GM18867 (cell line): ENCODE data around the gene ECT2L.
A peak's percentile ranks its signal among the peaks of the same experiment; 100 is the strongest.

Source experiments
- ATAC-seq: cut with Tn5 transposase; IDR thresholded peaks from one replicate; pipeline ENCODE4 v1.9.1; 2021; ENCODE audit warnings: mild to moderate bottlenecking, moderate library complexity; ENCODE audit not compliant: unreplicated experiment

Gene ECT2L, protein sequence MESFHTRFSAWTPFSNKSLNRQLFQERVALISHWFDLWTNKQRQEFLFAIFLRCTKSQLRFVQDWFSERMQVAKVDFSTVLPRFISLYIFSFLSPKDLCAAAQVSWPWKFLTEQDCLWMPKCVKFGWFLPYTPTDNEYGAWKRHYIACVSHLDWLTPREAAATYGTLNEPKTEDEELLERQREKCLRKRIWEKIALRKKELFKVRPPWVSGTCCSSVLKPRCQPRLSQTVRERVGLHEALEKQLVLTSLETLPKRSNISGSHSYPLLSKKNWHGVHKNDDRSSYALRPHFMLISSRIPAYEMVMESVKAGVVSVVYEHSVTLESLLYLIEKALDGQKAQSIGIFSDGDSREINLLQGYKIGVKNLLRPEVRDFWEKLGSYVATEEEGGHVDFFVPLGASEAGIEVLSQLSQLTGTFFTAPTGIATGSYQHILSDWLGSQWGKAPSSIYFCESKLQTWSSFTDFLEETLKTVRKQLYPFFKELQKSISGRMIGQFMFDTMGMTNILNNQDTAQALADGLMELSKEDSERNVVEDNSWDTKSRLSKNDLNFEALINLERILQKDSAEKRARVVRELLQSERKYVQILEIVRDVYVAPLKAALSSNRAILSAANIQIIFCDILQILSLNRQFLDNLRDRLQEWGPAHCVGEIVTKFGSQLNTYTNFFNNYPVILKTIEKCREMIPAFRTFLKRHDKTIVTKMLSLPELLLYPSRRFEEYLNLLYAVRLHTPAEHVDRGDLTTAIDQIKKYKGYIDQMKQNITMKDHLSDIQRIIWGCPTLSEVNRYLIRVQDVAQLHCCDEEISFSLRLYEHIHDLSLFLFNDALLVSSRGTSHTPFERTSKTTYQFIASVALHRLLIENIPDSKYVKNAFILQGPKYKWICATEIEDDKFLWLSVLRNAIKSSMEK

DNA sequence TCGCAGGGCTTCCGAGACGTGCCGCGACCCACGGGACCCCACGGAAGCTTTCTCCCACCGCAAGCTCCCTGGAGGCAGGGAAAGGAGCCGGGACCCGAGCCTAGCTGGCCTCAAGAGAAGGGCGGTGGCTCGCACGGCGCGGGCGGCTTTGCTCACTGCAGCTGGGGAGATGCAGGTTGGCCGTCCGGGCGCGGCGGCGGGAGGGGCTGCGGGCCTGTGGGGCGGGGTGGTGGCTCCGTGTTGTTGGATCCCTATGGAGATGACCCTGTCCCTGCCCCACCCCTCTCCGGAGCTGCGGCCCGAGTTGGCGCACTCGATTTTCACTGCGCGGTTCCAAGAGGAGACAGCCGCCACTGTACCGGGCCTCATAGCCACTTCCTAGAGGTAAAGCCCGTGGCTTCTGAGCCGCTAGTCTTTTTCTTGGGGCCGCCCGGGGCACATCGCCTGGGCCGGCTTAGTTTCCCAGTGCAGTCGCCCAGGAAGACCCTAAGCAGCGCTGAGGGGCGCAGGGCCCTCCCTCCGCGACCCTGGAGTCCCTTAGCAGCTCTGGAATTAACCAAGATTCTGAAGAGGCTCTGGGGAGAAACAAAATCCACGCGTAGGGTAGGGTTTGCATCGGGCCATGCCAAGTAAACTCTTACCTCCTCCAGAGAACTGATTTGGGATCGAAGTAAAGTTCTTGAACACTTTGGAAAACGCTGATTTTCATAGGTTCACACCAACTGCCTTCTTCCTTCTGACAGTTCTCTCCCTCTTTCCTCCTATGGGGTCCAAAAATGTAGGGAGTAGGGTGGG lies at the start of gene ECT2L:
ECT2L (plus strand) TSS at position 279 of the 795 bp plus-strand sequence. CDS start 17,188 bp downstream, outside the sequence.
- ATAC-seq, result no peak

DNA sequence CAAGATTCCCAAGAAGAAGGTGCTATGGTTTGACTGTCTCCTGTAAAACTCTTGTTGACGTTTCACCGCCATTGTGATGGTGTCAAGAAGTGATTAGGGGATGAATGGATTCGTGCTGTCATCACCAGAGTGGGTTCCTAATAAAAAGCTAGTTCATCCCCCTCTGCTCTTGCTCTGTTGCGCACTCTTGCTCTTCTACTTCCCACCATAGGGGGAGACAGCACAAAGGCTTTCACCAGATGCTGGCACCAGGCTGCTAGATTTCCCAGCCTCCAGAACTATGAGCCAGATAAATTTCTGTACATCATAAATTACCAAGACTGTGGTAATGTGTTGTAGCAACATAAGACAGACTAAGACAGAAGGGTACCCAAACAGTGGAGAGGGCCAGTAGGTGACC lies 43.9 kb upstream of the ECT2L start:
- no peak for ATAC-seq

DNA sequence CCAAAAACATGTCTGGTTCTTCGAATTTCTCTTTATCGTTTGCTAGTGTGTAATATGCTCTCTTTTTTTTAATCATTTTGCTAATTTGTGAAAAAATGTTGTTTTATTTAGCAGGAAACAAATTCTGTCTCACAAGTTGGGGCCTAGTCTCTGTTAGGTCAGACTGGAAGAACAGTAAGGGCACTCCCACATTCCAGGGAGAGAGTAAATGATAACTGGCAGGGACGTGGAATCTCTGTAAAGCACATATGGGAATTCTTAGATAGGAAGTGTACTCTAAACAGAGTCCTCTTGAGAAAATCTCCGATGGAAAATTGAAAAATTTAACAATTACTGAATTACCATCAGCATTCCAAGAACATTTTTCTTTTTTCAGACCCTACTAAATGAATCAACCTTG lies 38.8 kb upstream of the ECT2L start:
- ATAC-seq, result no peak

DNA sequence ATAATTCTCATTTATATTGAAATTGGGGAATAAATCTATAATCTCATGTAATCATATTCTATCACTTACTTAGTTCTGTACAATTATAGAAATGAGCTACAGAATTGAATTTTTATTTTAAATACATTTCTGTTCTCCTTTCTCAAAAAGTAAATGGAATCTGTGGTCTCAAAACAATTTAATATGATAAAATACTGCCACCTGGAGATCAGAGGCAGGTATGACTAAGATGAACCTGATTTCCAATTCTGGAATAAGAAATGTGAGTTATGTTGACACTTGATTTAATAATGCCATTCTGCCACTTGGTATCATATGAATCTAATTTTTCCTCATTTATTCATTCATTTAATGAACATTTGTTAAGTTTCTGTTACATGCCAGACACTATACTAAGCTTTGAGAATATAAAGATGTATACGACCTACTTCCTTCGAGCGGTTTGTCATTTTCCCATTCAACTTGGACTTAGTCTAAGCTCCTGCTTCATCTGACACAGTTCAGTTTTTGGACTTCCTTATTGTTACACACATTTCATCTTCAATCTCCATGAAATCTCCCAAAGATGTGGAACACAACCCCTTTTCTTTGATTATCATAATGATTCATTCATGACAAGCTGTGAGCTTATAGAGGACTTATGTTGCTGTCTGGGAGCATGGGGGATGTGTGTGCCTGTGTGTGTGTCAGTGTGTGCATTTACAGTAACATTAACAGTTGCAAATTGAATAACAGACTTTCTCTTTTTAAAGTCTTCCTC lies 29.8 kb upstream of the ECT2L start:
- ATAC-seq, result no peak

DNA sequence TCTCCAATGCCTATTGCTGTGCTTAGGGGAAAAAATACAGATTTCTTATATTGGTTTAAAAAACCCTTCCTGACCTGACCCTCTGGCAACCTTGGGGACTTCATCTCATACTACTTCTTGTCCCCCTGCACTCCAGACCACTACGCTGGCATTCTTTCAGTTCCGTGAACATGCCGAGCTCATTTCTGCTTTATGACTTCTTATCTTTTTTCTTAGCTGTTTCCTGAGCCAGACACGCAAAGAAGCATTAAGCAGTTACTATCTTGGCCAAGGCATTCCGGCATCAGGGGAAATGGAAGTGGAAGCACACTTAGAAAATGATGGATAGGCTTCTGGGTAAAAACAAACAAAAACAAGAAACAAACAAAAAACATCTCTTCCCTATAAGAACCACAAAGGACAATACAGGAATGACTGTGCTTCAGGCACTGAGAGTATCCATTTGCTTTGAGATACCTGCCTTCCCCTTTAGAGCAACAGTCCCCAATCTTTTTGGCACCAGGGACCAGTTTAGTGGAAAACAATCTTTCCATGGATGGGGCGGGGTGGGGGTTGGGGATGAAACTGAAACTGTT lies 26.7 kb upstream of the ECT2L start:
- no peak for ATAC-seq

DNA sequence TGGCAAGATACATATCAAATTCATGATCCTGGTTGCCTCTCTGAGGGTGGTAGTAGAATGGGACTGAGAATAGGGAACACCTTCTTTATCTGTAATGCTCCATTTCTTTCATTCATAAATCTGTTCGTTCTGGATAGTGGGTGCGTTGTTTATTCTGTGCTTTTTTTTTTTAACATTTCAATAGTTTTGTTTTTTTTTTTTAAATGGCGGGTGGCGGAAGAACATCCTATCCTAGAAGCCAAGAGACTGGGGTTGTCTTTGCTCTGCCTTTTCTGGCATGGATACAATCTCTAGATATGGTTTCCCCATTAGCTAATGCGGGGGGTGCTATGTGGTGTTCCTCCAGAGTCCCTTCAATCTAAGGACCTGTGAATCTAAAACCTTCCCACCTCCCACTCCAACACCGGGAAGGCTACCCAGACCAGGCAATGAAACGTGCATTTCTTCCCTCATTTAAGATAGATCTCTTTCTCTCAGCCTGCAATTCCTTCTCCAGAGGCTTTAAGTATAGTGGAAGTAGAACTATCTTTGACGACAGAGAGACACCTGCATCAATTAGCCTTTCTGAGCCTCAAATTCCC lies 23.2 kb upstream of the ECT2L start:
- ATAC-seq, result peak; percentile 0

DNA sequence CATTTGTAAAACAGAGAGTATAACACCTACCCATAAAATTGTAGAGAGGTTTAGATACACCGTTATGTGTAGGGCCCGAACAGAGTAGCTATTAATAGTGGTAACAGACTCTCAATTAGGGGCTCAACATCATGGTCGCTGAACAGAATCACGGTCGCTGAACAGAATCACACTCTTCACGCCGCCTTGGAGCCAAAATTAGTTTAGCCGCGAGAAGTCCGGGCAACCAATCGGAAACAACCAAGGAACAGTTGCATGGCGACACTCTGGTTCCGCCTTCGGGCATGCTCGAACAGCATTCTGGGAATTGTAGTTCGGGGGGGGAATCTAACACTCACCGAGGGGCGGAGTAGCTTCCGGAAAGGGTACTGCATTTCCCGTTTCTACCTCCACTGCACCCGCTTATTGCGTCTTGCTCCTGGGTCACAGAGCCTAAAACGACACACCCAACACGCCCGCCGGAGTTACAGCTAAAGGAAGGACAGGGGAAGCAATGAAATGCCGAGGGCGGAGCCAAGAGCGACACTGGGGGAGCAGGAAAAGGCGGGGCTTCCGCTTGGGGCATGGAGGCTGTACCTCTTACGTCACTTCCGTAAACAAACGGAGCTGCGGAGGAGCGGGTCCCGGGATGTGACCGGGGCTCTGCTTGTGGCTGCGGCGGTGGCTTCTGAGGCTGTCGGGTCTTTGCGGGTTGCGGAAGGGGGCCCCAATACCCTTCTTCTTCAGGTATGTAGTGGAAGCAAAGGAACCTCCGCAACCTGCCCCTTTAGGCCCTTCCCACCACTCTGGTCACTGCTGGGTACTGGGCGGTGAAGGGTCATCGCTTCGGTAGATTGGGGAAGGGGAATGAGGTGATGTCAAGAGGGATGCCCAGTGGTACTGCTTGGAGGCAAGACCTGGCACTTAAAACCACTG lies 22.5 kb upstream of the ECT2L start, which contains the start of gene CCDC28A:
CCDC28A (plus strand) TSS at position 593 of the 915 bp plus-strand sequence. CDS start 2,352 bp downstream, outside the sequence.
- peak; percentile 97 for ATAC-seq

DNA sequence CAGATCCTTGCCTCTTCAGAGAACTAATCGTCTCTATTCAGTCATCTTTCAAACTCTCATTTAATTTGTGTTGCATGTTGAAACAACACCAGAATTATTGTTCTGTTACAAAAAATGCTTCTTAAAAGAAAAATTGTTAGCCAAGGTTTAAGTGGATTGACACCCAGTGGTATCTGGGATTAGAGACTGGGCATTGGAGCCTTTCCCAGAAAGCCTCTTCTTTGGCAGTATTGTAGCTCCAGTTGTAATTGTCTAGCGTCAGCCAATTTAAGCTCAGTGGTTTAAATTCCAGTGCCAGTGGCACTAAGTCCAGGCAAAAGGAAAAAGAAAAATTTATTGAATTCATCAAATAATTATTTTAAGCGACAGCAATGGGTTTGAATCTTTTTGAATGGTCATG lies 21.5 kb upstream of the ECT2L start:
- ATAC-seq, result no peak

DNA sequence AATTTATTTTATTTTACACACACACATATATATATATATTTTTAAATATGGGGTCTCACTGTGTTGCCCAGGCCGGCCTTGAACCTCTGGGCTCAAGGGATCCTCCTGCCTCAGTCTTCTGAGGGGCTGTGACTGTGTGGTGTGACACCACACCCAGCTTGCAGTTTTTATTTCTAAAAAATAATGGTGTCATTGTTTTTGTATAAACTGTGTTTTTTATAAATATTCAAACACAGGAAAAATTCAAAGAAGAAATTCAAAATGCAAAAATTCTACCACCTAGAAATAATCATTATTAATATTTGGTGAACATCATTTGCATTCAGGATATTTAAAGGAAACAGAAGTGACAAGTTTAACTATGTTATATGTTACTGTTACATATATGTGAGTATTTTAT lies 19.2 kb upstream of the ECT2L start:
- ATAC-seq, result no peak

DNA sequence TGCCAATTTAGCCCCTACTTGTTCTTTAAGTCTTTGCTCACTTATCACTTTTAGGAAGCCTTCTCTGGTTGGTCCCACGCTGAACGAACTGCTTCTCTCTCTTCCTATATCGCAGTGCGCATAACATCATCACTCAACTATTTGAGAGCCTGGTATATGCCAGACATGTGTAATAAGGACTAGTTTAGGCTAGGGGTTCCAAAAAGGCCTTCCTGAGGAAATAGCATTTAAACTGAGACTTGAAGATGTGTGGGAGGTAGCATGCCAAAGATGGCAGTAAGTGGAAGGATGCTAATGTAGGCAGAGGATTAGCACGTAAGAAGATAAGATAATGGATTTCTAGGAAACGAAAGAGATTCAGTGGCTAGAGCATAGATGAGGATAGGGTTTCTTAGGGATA lies 17.6 kb upstream of the ECT2L start:
- ATAC-seq, result no peak

DNA sequence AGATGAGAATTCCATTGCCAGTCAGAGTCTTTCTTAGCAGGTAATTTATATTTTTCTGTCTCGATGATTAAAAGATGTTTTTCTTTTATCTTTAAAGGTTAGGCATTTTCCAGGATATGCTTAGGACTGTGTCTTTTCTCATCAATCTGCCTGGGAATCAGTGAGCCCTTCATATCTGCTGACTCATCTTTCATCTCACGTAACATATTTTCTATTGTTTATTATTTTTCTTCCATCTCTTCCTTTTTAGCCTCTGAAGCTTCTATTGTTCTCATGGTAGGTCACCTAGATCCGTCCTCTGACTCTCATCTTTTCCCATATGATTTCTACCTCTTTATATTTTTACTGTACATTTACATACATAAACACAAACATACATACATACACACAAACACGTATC lies 13.6 kb upstream of the ECT2L start:
- ATAC-seq, result no peak

DNA sequence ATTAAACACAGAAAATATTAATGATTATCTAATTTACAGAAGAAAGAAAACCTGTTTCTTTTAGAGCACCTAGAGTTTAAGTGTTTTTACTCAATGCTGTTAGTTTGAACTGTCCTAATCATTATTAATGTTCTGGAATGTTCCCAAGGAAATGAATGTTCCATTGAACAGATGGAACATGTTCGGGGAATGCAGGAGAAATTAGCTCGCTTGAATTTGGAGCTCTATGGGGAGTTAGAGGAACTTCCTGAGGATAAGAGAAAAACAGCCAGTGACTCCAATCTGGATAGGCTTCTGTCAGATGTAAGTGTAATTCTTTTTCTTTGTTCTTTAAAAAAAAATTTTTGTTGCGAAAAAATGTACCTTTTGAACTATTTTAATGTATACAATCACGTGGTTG lies 10.8 kb upstream of the ECT2L start:
- no peak for ATAC-seq

DNA sequence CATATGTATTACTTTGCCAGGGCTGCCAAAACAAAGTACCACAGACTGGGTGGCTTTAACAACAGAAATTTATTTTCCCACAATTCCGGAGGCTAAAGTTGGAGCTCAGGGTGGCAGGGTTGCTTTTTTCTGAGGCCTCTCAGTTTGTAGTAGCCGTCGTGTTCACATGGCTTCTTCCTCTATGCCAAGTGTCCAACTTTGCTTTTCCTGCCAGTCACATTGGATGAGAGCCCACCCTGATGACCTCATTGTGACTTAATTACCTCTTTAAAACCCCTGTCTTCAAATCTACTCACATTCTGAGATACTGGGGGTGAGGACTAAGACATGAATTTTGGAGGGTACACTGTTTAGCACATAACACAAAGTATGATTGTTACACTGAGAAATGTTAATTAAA lies 9.9 kb upstream of the ECT2L start:
- ATAC-seq, result no peak

DNA sequence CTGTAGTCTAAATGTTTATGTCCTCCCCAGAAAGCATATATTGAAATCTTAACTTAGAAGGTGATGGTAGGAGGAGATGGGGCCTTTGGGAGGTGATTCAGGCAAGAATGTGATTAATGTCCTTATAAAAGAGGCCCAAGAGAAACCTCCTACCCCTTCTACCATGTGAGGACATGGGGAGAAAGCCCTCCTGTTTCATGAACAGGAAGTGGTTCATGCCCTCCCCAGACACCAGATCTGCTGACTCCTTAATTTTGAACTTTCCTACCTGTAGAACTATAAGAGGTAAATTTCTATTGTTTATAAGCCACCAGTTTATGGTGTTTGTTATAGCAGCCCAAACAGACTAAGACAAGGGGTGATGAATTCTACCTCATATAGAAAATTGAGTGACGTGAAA lies 8.7 kb upstream of the ECT2L start:
- ATAC-seq, result no peak

DNA sequence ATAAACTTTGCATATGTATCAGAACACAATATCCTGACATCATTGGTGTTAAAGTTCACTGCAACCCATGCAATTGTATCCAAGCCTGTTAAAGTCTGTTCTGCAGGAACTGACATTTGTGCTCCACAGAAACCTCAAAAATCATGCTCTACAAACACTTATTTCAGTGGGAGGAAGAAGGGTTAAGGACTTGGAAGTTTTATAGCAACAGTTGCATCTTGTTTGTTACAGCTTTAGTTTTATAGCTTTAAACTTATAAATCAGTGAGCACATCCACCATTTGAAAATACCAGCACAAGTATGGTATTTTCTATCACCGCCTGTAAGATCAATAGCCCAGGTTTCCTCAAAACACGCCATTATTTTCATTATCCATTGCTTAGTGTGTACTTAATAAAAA lies 884 bp downstream of the ECT2L start:
- no peak for ATAC-seq

DNA sequence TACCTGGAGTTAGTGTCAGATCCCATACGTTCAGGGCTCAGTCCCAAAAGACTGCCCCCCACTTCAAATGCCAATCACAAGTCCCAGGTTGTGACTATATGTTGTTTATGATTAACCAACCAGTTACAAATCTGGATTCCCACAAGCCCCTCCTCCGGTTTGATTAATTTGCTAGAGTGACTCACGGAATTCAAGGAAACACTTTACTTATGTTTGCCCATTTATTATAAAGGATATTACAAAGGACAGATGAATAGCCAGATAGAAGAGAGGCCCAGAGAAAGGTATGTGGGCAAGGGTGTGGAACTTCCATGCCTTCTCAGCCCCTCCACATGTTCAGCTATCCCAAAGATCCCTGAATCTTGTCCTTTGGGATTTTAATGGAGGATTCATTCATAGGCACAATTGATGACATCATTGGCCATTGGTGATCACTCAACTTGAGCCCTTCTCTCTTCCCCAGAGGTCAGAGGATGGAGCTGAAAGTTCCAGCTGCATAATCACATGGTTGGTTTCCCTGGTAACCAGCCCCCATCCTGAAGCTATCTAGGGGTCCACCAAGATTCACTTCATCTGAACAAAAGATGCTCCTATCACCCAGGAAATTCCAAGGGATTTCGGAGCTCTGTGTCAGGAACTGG lies 2.0 kb downstream of the ECT2L start:
- no peak for ATAC-seq

DNA sequence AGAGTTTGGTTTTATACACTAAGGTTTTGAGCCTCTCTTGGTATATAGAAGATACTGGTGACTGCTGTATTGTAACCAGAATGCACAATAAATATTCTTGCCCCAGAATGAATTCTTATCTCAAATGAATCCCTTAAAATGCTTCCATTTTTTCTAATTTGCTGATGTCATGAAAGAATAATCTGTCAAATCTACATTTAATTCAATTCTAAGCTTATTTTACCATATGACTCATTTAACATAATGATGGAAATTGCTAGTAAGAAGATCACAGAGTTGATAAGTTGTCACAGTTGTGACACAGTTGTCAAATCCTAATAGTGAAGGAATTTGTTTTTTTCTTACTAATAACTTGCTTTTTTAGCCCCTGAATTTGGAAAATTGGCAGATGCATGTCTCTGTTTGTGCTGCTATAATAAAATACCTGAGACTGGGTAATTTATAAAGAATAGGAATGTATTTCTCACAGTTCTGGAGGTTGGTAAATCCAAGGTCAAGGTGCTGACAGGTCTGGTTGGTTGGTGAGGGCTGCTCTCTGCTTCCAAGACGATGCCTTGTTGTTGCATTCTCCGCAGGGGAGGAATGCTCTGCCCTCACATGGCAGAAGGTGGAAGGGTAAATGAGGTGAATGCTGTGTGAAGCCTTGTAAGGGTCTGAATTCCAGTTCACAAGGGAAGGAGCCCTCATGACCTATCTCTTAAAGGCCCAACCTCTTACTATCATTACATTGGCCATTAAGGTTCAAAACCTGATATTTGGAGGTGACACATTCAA lies 4.7 kb downstream of the ECT2L start:
- no peak for ATAC-seq
